AG08395 (cell line): Measurements from ENCODE around the gene CHRDL1.
"Not testable (repeated sequence)": the region's sequence is repeated elsewhere in the genome, so short reads cannot be mapped to it uniquely, and the experiment has no call there.

ENCODE experiments used
- DNase-seq: peaks from one replicate; pipeline ENCODE4 v3.0.0; 2012; ENCODE audit warnings: mixed read lengths, low spot score

CHRDL1 gene

GRCh38 chrX:110795645-110796406 lies at the start of gene CHRDL1:
CHRDL1 (minus strand) TSS chrX:110795817; CDS start chrX:110792181, 3,636 bp downstream.
- DNase-seq = no peak

- DNase-seq = no peak
Measured at GRCh38 chrX:110836982-110837381, 41.4 kb upstream of the CHRDL1 start.

GRCh38 chrX:110836451-110836850 lies 40.8 kb upstream of the CHRDL1 start:
- no peak for DNase-seq

GRCh38 chrX:110836001-110836400 lies 40.4 kb upstream of the CHRDL1 start:
- no peak for DNase-seq

- DNase-seq = no peak
Measured at GRCh38 chrX:110825972-110826371, 30.4 kb upstream of the CHRDL1 start.

- DNase-seq = not testable (repeated sequence)
Measured at GRCh38 chrX:110816543-110816942, 20.9 kb upstream of the CHRDL1 start.

GRCh38 chrX:110806145-110806544 lies 10.5 kb upstream of the CHRDL1 start:
- DNase-seq = peak; percentile 41

- no peak for DNase-seq
Measured at GRCh38 chrX:110805303-110805702, 9.7 kb upstream of the CHRDL1 start.

- DNase-seq = no peak
Measured at GRCh38 chrX:110804446-110804845, 8.8 kb upstream of the CHRDL1 start.

- DNase-seq = no peak
Measured at GRCh38 chrX:110803506-110803905, 7.9 kb upstream of the CHRDL1 start.

GRCh38 chrX:110796407-110796697 lies 735 bp upstream of the CHRDL1 start:
- DNase-seq = no peak

- no peak for DNase-seq
Measured at GRCh38 chrX:110794601-110795000, 1.0 kb downstream of the CHRDL1 start.

- no peak for DNase-seq
Measured at GRCh38 chrX:110791071-110791470, 4.5 kb downstream of the CHRDL1 start.

- no peak for DNase-seq
Measured at GRCh38 chrX:110786486-110786885, 9.1 kb downstream of the CHRDL1 start.

GRCh38 chrX:110759785-110760184 lies 35.8 kb downstream of the CHRDL1 start:
- peak; percentile 33 for DNase-seq

GRCh38 chrX:110758781-110759422 lies 36.7 kb downstream of the CHRDL1 start:
- DNase-seq = no peak

- DNase-seq = no peak
Measured at GRCh38 chrX:110755611-110756010, 40.0 kb downstream of the CHRDL1 start.

- no peak for DNase-seq
Measured at GRCh38 chrX:110755061-110755460, 40.6 kb downstream of the CHRDL1 start.

- no peak for DNase-seq
Measured at GRCh38 chrX:110750526-110751189, 45.0 kb downstream of the CHRDL1 start.

GRCh38 chrX:110748256-110748806 lies 47.3 kb downstream of the CHRDL1 start:
- no peak for DNase-seq

GRCh38 chrX:110746014-110746413 lies 49.6 kb downstream of the CHRDL1 start:
- DNase-seq = no peak

- DNase-seq = no peak
Measured at GRCh38 chrX:110745288-110745687, 50.3 kb downstream of the CHRDL1 start.
